Stimulated activated CD8-positive, alpha-beta memory T cell treated with anti-CD3 and anti-CD28 coated beads, Interleukin-7, amount 100 ng/mL, for 1 hour (primary cell): ENCODE results near the gene NMD3.
"Not testable (repeated sequence)": the region's sequence is repeated elsewhere in the genome, so short reads cannot be mapped to it uniquely, and the experiment has no call there.

ENCODE experiments used
- DNase-seq, 2 donors: peaks; one replicate each; pipeline ENCODE4 v3.0.0-alpha.2; 2020; ENCODE audit warnings: low read depth in 2 of 2

The NMD3 gene

GRCh38 chr3:161220850-161221753 is at the start of gene NMD3:
TSS of gene NMD3 (plus strand) at chr3:161221311. CDS start at chr3:161222014, 703 bp downstream.
- peak; percentile 84 to 88 for DNase-seq

- DNase-seq = no peak
These were observed 49.2 kb upstream of the NMD3 start for GRCh38 chr3:161171639-161172552.

DNA sequence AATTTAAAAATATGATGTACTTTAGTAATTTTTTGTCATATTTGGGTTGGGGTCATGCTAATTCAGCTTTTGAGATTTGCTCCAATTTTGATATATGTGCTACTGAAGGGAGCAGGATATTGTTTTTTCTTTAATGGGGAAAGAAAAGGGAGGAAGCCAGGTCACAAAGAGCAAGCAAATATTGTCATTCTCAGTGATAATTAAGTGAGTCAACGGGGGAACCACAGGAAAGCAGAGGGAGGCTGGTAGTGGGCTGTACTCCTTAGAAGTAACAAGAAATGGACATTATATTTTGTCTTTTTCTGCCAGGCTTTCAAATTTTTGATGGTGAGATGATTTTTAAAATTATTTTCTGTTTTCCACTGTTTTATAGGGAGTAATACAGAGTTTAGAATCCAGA is 45.6 kb upstream of the NMD3 start:
- no peak for DNase-seq

DNA sequence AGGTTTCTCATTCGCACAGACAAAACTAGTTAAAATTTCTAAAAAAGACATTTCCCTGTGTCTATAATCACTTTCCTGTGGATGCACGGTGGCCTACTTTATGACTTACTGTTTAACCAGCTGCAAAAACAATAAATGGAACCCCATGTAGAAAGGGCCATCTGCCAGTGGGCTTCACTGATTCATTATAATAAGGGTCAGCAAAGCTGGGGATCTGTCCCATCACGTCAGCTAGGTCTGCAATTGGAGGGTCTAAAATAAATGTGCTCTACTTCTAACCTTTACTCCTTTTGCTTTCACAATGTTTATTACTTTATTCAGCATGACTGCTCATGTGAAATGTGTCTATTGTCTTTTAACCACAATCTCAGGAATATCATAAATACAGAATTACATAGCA is 43.1 kb upstream of the NMD3 start:
- no peak for DNase-seq

GRCh38 chr3:161181371-161181770 is 39.7 kb upstream of the NMD3 start:
- not testable (repeated sequence) for DNase-seq

- DNase-seq = no peak
These were observed 34.1 kb upstream of the NMD3 start for GRCh38 chr3:161187046-161187445.

DNA sequence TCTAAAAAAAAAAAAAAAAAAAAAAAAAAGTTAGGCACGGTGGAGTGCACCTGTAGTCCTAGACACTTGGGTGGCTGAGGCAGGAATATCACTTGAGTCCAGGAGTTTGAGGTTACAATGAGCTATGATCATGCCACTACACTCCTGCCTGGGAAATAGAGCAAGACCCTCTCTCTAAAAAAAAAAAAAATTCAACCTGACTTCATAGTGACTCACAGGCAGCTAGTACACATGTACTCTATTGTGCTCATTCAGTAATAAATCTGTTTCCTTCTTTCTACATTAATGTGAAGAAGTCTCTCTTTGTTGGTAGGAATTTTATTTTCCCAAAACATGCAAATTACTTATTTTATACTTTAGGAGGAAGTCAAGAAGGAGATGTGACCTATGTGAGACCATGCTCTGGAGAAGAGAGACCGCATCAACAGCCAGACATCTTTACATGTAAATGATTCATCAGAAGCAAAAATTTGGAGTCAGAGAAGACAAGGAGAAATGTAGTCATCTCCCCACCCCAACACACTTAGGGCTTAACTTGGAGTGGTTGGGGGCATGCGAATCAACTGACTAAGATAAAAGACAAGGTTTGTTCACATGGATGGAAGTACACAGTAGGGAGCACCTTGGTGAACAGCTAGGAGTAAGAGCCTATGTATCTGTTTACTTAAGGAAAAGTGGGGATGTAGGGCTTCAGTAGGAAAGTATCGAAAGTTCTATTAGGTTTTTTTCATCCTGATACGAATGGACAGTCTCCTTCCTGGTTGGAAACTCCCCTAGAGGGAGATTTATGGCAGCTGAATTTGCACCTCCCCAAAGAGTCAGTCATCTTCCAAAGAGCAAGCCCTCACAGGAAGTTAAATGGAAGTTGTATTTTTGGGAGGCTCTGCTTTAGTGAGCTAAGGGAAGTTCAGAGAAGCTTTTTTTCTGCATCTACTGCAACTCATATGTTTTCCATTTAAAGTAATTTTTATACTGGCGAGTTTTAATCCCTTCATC is 23.0 kb upstream of the NMD3 start:
- DNase-seq = no peak

GRCh38 chr3:161199926-161200325 is 21.2 kb upstream of the NMD3 start:
- DNase-seq = no peak

DNA sequence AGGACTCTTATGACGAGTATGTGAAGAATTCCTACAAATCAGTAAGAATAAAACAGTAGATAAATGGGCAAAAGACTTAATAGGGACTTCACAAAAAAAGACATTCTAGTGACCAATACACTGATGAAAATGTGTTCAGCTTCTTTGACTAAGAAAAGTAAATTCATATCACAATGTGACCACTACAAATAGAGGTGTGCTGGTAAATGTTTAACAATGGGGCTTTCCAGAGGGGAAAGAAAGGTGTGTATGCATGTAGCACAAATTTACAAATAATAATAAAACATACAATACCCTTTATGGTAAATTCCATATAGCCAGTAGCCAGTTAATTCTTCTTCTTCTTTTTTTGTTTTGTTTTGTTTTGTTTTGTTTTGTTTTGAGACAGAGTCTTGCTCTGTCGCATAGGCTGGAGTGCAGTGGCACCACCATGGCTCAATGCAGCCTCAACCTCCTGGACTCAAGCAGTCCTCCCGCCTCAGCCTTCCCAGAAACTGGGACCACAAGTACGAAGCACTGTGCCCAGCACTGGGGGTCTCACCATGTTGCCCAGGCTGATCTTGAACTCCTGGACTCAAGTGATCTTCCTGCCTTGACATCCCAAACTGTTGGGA is 17.5 kb upstream of the NMD3 start:
- no peak for DNase-seq

DNA sequence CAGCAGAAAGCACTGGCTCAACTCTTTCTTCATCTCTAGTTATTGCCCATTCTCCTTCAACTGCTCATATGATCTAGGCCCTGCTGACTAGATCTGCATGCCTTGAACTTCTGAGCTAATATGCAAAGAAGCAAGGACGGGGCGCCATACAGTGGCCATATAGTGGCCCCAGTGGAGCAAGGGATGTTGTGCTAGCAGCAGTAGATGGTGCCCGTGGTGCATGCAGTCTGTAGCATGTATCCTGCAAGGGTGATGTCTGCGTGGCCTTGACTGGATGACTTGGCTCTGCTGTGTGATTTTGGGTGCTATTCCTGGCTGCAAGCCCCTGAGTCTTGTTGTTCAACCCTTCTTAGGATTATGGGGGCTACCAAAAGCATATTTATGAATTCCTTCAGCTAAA is 12.2 kb upstream of the NMD3 start:
- DNase-seq = no peak

DNA sequence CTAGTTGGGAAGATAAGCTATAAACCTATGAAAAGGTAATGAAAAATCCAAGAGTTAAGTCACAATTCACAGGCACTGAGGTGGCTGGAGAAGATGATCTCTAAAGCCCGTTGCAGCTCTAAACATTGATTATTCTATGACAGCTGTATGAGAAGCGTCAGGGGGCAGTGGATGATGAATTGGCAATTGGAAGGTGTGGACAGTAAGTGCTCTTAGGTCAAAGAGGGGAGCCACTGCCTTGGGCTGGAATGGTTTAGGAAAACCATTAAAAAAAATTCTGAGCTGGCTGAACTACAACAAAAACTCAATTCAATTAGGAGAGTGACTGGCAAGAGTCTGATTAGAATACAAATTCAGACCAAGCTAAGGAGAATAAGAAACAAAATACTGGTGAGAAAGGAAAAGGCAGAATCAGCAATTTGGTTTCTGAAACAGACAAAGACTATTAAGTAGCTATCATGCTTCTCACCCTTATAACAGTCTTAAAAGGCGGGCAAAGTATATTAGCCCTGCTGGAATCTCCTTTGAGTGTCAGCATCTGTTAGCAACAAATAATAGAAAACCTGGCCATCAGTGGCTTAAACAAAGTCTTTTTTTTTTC is 8.8 kb upstream of the NMD3 start:
- no peak for DNase-seq

DNA sequence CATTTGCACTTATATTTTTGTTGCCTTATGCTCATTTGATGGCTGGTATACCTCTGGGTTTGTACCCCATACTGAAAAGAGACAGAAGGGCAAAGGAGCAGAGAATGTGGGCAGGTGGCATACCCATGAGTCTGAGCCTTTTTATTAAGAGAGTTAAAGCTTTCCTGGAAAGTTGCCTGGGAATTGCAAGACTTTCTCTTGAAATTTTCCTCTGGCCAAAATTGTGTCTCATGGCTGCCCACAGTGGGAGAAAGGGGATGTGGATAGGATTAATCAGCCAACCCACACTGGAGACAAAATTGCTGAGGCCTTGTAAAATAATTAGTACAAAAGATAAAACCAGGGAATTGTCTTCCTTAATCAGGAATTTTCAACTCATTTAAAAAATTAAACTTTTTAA is 8.2 kb upstream of the NMD3 start:
- no peak for DNase-seq

DNA sequence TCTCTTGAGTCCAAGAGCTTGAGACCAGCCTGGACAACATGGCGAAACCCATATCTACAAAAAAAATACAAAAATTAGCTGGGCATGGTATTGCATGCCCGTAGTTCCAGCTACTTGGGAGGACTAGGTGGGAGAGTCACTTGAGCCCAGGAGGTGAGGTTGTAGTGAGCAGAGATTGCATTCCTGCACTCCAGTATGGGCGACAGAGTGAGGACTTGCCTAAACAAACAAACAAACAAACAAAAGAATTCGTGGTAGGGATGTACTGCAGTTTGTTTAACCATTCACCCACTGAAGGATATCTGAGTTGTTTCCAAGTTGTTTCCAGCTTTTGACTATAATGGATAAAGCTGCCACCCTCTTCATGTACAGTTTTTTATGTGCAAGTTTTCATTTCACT is 7.5 kb upstream of the NMD3 start:
- no peak for DNase-seq

DNA sequence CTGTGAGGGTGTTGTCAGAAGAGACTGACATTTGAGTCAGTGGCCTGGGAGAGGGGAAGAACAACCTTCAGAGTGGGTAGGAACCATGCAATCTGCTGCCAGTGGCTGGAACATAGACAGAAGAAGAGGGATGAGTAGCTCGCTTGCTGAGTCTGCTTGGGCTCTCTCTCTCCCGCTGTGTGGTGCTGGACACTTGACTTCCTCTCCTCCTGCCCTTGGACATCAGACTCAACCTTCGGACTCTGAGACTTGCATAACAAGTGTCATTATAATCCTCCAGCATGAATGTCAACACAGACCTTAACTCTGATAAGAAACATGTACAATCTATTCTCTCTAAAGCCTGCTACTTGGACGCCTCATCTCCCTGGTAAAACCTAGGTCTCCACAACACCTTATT is 5.9 kb upstream of the NMD3 start:
- DNase-seq = no peak

GRCh38 chr3:161217496-161217895 is 3.6 kb upstream of the NMD3 start:
- no peak for DNase-seq

GRCh38 chr3:161219495-161219894 is 1.6 kb upstream of the NMD3 start:
- DNase-seq = no peak

DNA sequence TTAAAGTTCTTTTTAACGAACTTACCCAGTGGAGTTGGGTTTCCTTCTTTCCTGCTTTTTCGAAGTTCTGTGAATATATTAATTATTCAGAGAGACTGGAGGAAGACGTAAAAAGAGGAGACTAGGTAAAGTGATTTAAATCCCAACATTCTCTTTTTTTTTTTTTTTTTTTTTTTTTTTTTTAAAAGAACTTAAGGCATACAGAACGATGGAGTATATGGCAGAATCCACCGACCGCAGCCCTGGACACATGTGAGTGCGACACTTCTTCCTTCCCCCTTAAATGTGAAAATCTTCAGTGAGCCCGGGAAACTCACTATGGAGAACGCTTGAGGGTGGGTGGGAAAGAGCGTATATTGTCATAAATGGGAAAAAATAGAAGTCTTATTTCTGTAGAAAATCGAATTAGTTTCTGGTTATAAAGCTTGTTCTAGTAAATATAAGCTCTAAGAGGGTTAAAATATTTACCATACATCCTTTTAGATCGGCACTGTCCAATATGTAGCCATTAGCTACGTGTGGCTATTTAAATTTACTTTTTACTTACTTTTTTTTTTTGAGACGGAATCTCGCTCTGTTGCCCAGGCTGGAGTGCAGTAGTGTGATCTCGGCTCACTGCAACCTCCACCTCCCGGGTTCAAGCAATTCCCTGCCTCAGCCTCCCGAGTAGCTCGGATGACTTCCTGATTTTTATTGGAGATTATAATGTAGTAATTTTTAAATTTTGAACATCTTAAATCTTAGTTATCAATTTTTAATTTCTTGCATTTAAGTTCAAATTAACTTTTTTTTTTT is 892 bp downstream of the NMD3 start:
- DNase-seq = no peak

GRCh38 chr3:161222662-161223061 is 1.6 kb downstream of the NMD3 start:
- DNase-seq = no peak

DNA sequence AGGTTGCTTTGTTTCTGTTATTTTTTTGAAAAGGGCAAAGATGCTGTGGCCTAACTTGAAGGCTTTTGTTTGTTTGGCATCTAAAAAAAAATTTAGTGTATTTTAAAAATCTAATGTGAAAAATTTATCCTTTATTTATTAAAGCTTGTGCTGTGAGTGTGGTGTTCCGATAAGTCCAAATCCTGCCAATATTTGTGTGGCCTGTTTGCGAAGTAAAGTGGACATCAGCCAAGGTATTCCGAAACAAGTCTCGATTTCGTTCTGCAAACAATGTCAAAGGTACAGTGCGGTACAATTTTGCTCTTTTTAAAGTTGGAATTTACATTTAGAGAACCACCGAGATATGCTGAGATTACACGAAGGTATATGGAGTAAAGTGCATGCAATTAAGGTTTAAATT is 3.7 kb downstream of the NMD3 start:
- no peak for DNase-seq
